ENCODE data around the gene NFIC. TPM values are rescaled to one million over a fixed set of nuclear protein-coding genes. Genes with fewer than 3 reads are reported as not detected.

Gene NFIC
- total RNA-seq, 1 experiment from 2014 or later, result 8.0 TPM

DNA sequence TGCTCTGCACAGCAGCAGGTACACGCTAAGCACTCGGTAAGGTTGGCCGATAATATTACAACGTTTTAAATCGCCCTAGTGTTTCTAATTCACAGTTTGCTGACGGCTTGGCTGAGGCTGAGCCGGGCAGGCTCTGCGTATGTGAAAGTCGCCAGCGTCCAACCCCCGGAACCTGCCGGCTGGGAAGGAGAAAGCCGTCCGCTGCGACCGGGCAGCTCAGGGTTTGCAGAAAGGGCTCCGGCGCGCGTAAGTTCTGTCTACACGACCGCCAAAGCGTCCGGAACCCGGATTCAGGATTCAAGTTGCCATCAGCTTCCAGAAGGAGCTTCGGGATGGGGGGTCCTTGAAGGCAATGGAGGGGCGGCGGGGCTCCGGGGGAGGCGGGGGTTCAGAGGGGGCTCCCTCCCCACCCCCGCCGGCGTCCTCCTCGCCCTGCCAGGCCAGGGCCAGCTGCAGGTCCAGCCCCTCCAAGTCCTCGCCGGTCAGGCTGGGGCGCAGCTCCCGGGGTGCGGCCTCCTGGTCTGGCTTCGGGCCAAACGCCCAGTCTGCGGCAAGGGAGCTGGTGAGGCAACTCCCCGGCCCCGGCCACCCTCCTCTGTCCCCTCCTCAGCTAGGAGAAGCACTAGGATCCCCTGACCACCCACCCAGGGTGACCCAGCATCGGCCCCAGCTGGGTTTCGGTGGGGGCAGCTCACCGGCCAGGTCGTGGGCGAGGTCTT is 116.3 kb downstream of the NFIC start:
- Histone ChIP-seq H2AK5ac (ENCODE audit: insufficient read length, low read length) (no peak overlapping the region), H3T11ph (ENCODE audit: low read length) (no peak overlapping the region), H2BK15ac (ENCODE audit: low read depth, low read length) (no peak overlapping the region), H3K4me1 (ENCODE audit: insufficient read depth, low read length) (no peaks in the 10 kb centered on the region), H3K4ac (ENCODE audit: low read depth, low read length) (no peak overlapping the region), H4K20me1 (ENCODE audit: control insufficient read depth, insufficient read depth, insufficient read length) (no peaks in the 10 kb centered on the region), H3K9ac (ENCODE audit: extremely low read depth, insufficient read length, low read length) (no peak overlapping the region), H2BK5ac (ENCODE audit: insufficient read length, low read length) (no peak overlapping the region), H3K27ac (ENCODE audit: insufficient read length, low read depth, low read length) (no peak overlapping the region), H3K9me3 (ENCODE audit: control insufficient read depth, low read depth, low read length) (no peaks in the 10 kb centered on the region), H3K14ac (ENCODE audit: insufficient read depth, low read length) (no peak overlapping the region; the same call in 1 of the 2 replicates), H3K23ac (ENCODE audit: insufficient read length, low read depth, low read length) (no peak overlapping the region), H3K23me2 (ENCODE audit: insufficient read length, low read depth, low read length, poor library complexity, severe bottlenecking) (peaks cover 4% of the 10 kb centered on the region), H3K27me3 (ENCODE audit: insufficient read depth, low read length) (no peaks in the 10 kb centered on the region), H2BK20ac (ENCODE audit: low read depth, low read length, poor library complexity, severe bottlenecking) (no peak overlapping the region), H2BK12ac (ENCODE audit: insufficient read length, low read depth, low read length) (no peak overlapping the region), H3K56ac (ENCODE audit: insufficient read length, low read depth, low read length) (no peak overlapping the region), H4K8ac (replicated peaks; ENCODE audit: insufficient read length, low read depth, low read length) (no peak overlapping the region), H3K79me1 (ENCODE audit: insufficient read depth, low read depth, low read length, poor library complexity, severe bottlenecking) (no peaks in the 10 kb centered on the region), H3K79me2 (ENCODE audit: insufficient read depth, low read length) (no peaks in the 10 kb centered on the region), H3K18ac (ENCODE audit: insufficient read length, low read depth, low read length) (no peak overlapping the region), H2BK120ac (ENCODE audit: low read depth, low read length, poor library complexity, severe bottlenecking) (no peak overlapping the region), H2AFZ (ENCODE audit: low read length) (no peak overlapping the region), H4K91ac (ENCODE audit: insufficient read length, low read depth, low read length) (no peak overlapping the region), H3K4me2 (ENCODE audit: insufficient read depth, insufficient read length, low read length) (no peak overlapping the region), H4K5ac (ENCODE audit: insufficient read length, low read depth, low read length) (no peak overlapping the region)
- peaks cover 9% of the 10 kb centered on the region for H3K27me3 Mint-ChIP-seq (ENCODE audit: low read depth)
- no peak for DNase-seq
- no peaks in the 10 kb centered on the region; a peak in 2 of 7 replicates for H3K36me3 Mint-ChIP-seq (ENCODE audit: insufficient read depth in 1 of 3, low read depth in 3 of 3)
- no peak overlapping the region for H3K4me3 Mint-ChIP-seq
- no peak overlapping the region for H3K27ac Mint-ChIP-seq
- WGBS (ENCODE audit: extremely low coverage, insufficient read length, low lambda C conversion rate), result no CpG with 5 or more reads among the region's 49 CpGs
- TF ChIP-seq, protein P1, sequence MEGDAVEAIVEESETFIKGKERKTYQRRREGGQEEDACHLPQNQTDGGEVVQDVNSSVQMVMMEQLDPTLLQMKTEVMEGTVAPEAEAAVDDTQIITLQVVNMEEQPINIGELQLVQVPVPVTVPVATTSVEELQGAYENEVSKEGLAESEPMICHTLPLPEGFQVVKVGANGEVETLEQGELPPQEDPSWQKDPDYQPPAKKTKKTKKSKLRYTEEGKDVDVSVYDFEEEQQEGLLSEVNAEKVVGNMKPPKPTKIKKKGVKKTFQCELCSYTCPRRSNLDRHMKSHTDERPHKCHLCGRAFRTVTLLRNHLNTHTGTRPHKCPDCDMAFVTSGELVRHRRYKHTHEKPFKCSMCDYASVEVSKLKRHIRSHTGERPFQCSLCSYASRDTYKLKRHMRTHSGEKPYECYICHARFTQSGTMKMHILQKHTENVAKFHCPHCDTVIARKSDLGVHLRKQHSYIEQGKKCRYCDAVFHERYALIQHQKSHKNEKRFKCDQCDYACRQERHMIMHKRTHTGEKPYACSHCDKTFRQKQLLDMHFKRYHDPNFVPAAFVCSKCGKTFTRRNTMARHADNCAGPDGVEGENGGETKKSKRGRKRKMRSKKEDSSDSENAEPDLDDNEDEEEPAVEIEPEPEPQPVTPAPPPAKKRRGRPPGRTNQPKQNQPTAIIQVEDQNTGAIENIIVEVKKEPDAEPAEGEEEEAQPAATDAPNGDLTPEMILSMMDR (conservative IDR thresholded peaks at IDR 0.05), result no peak
- H3K9me3 Mint-ChIP-seq, result no peaks in the 10 kb centered on the region; a peak in 1 of 5 replicates
- H3K4me1 Mint-ChIP-seq, result peaks cover 8 to 23% of the 10 kb centered on the region in 2 experiments
